ENCODE measurements around the gene BUD31. TPM values are rescaled to one million over a fixed set of nuclear protein-coding genes. Genes with fewer than 3 reads are reported as not detected.

Gene BUD31
- total RNA-seq, 2 experiments from 2014 or later: 100 to 118 TPM

GRCh38 chr7:99403764-99404163 is 5.0 kb upstream of the BUD31 start:
- Histone ChIP-seq H3K27ac (ENCODE audit: low read depth, low read length, poor library complexity, severe bottlenecking) (no peak overlapping the region), H3K9me3 (ENCODE audit: low read length) (no peaks in the 10 kb centered on the region), H3K79me2 (ENCODE audit: insufficient read depth, low read depth, low read length) (peaks cover 39% of the 10 kb centered on the region), H4K20me1 (ENCODE audit: insufficient read depth, low read length) (peaks cover 10% of the 10 kb centered on the region; the same call in 1 of the 2 replicates), H3K9me2 (ENCODE audit: insufficient read depth, low read length) (no peaks in the 10 kb centered on the region), H3K4me1 (ENCODE audit: insufficient read depth, low read length, poor library complexity, severe bottlenecking) (peaks cover 20% of the 10 kb centered on the region), H3K4me2 (ENCODE audit: low read length) (no peak overlapping the region), H3K36me3 (ENCODE audit: insufficient read depth, low read length) (peaks cover 68% of the 10 kb centered on the region), H2AFZ (ENCODE audit: low read length) (no peak overlapping the region), H3K4me3 (ENCODE audit: low read depth, low read length, poor library complexity, severe bottlenecking) (no peak overlapping the region)
- TF ChIP-seq EZH2phosphoT487 (IDR thresholded peaks at IDR 0.05; ENCODE audit: borderline replicate concordance, low read depth, low read length) (no peak), CTCF (conservative IDR thresholded peaks at IDR 0.05; ENCODE audit: low read length) (no peak)
- intact Hi-C loops (cut with micrococcal nuclease; ENCODE audit: unreplicated experiment): no loop called here
- BruUV-seq (replicated peaks): no TSS peak
- DNase-seq (ENCODE audit: low spot score): no peak
- ChIA-PET POLR2A (no interaction called here), CTCF (ENCODE audit: unreplicated experiment) (interaction anchor here (0.6 kb wide), 1 partner anchor 43 kb away, joined by 4 read pairs; no protein-coding TSS in a partner anchor)

- Histone ChIP-seq H3K27ac (ENCODE audit: low read depth, low read length, poor library complexity, severe bottlenecking) (no peak overlapping the region), H3K9me3 (ENCODE audit: low read length) (no peaks in the 10 kb centered on the region), H3K79me2 (ENCODE audit: insufficient read depth, low read depth, low read length) (peaks cover 46% of the 10 kb centered on the region), H3K9me2 (ENCODE audit: insufficient read depth, low read length) (no peaks in the 10 kb centered on the region), H3K36me3 (ENCODE audit: insufficient read depth, low read length) (peaks cover 61% of the 10 kb centered on the region), H2AFZ (ENCODE audit: low read length) (no peak overlapping the region), H3K4me3 (ENCODE audit: low read depth, low read length, poor library complexity, severe bottlenecking) (no peak overlapping the region), H4K20me1 (ENCODE audit: insufficient read depth, low read length) (peaks cover 10% of the 10 kb centered on the region; the same call in 1 of the 2 replicates), H3K4me2 (ENCODE audit: low read length) (no peak overlapping the region), H3K4me1 (ENCODE audit: insufficient read depth, low read length, poor library complexity, severe bottlenecking) (peaks cover 20% of the 10 kb centered on the region)
- ChIA-PET POLR2A (interaction anchor here (1.3 kb wide), 1 partner anchor 11 kb away, joined by 3 read pairs; no protein-coding TSS in a partner anchor), CTCF (ENCODE audit: unreplicated experiment) (no interaction called here)
- BruUV-seq (replicated peaks): no TSS peak
- TF ChIP-seq EZH2phosphoT487 (IDR thresholded peaks at IDR 0.05; ENCODE audit: borderline replicate concordance, low read depth, low read length) (no peak), CTCF (conservative IDR thresholded peaks at IDR 0.05; ENCODE audit: low read length) (no peak)
- no peak for DNase-seq (ENCODE audit: low spot score)
- intact Hi-C loops (cut with micrococcal nuclease; ENCODE audit: unreplicated experiment): no loop called here
Observed at GRCh38 chr7:99404235-99404976, 4.4 kb upstream of the BUD31 start.

GRCh38 chr7:99404977-99405320 is 3.8 kb upstream of the BUD31 start:
- DNase-seq (ENCODE audit: low spot score): no peak
- POLR2A ChIA-PET: interaction anchor here (1.3 kb wide), 1 partner anchor 11 kb away, joined by 3 read pairs; no protein-coding TSS in a partner anchor
- no peak overlapping the region for H3K4me2 ChIP-seq (ENCODE audit: low read length)
- H3K79me2 ChIP-seq (ENCODE audit: insufficient read depth, low read depth, low read length): peaks cover 51% of the 10 kb centered on the region
- H3K36me3 ChIP-seq (ENCODE audit: insufficient read depth, low read length): peaks cover 56% of the 10 kb centered on the region
- H3K4me3 ChIP-seq (ENCODE audit: low read depth, low read length, poor library complexity, severe bottlenecking): no peak overlapping the region
- intact Hi-C loops (cut with micrococcal nuclease; ENCODE audit: unreplicated experiment): loop anchor here (5.0 kb wide), 1 partner anchor 33 kb away; the partner anchor contains the start of gene ARPC1B
- no peak overlapping the region for H2AFZ ChIP-seq (ENCODE audit: low read length)
- peaks cover 20% of the 10 kb centered on the region for H3K4me1 ChIP-seq (ENCODE audit: insufficient read depth, low read length, poor library complexity, severe bottlenecking)
- no peak overlapping the region for H3K27ac ChIP-seq (ENCODE audit: low read depth, low read length, poor library complexity, severe bottlenecking)
- CTCF ChIA-PET (ENCODE audit: unreplicated experiment): no interaction called here
- TF ChIP-seq EZH2phosphoT487 (IDR thresholded peaks at IDR 0.05; ENCODE audit: borderline replicate concordance, low read depth, low read length) (no peak), CTCF (conservative IDR thresholded peaks at IDR 0.05; ENCODE audit: low read length) (no peak)
- BruUV-seq (replicated peaks): no TSS peak
- H4K20me1 ChIP-seq (ENCODE audit: insufficient read depth, low read length): peaks cover 13% of the 10 kb centered on the region
- no peaks in the 10 kb centered on the region for H3K9me3 ChIP-seq (ENCODE audit: low read length)
- H3K9me2 ChIP-seq (ENCODE audit: insufficient read depth, low read length): no peaks in the 10 kb centered on the region
